MCF 10A (cell line): ENCODE measurements around the gene DHX34. TPM values are rescaled to one million over a fixed set of nuclear protein-coding genes. Genes with fewer than 3 reads are reported as not detected.
A peak's percentile ranks its signal among the peaks of the same experiment; 100 is the strongest.
"Not testable (repeated sequence)": the region's sequence is repeated elsewhere in the genome, so short reads cannot be mapped to it uniquely, and the experiment has no call there.

ENCODE experiments used
- BruUV-seq: library from RNA; stranded (reverse); fragments of 400-500 nt; replicated peaks from 2 replicates; lab custom pipeline; 2021; lab: Mats Ljungman, UMichigan
- CTCF ChIA-PET: fragments of 300-600 bp; sonication (Branson Sonifier 250); formaldehyde crosslinking; extraction: SDS; loops from one replicate; lab custom pipeline; 2021; ENCODE audit warnings: antibody characterized with exemption, inconsistent platforms; lab: Yijun Ruan, JAX
- POLR2A ChIA-PET: fragments of 300-600, 350-650 bp; sonication (Branson Sonifier 250); formaldehyde crosslinking; extraction: SDS; loops from one replicate; lab custom pipeline; 2020; ENCODE audit warnings: antibody characterized with exemption, inconsistent platforms; lab: Yijun Ruan, JAX
- DNase-seq: peaks from one replicate; pipeline ENCODE4 v3.0.0-alpha.2; 2018; ENCODE audit not compliant: unreplicated experiment
- H3K27ac Mint-ChIP-seq: one replicate; pipeline ENCODE4 v1.8.0; 2022; ENCODE audit warnings: mild to moderate bottlenecking, low read depth, mixed read lengths; ENCODE audit not compliant: unreplicated experiment
- H3K27me3 Mint-ChIP-seq: one replicate; pipeline ENCODE4 v1.8.0; 2022; ENCODE audit warnings: mixed read lengths; ENCODE audit not compliant: insufficient read depth, unreplicated experiment
- H3K36me3 Mint-ChIP-seq: one replicate; pipeline ENCODE4 v1.8.0; 2022; ENCODE audit warnings: mild to moderate bottlenecking, moderate library complexity, mixed read lengths; ENCODE audit not compliant: insufficient read depth, unreplicated experiment
- H3K4me1 Mint-ChIP-seq: one replicate; pipeline ENCODE4 v1.8.0; 2022; ENCODE audit warnings: mixed read lengths; ENCODE audit not compliant: insufficient read depth, unreplicated experiment
- H3K4me3 Mint-ChIP-seq: one replicate; pipeline ENCODE4 v1.8.0; 2022; ENCODE audit warnings: mild to moderate bottlenecking, moderate library complexity, mixed read lengths; ENCODE audit not compliant: unreplicated experiment
- H3K9me3 Mint-ChIP-seq: one replicate; pipeline ENCODE4 v1.8.0; 2022; ENCODE audit warnings: mixed read lengths; ENCODE audit not compliant: unreplicated experiment
- CTCF ChIP-seq: fragments of 200-600 bp; IDR thresholded peaks from one replicate; pipeline ENCODE4 v1.8.0; 2022; ENCODE audit warnings: antibody characterized with exemption, mild to moderate bottlenecking; ENCODE audit not compliant: unreplicated experiment
- intact Hi-C: fragments of 100-400 bp; cut with micrococcal nuclease; formaldehyde crosslinking; loops from 2 replicates; pipeline ENCODE4 v1.14.1; 2022
- total RNA-seq: library from RNA; stranded (reverse); gene quantifications from 2 replicates; pipeline ENCODE4 v1.2.3, GENCODE V29; 2022

DHX34 gene
- total RNA-seq, 1 experiment from 2014 or later, result 34.7 TPM

GRCh38 chr19:47343194-47343802 is 5.8 kb upstream of the DHX34 start:
- H3K4me3 Mint-ChIP-seq, result no peak overlapping the region
- peaks cover 4% of the 10 kb centered on the region for H3K36me3 Mint-ChIP-seq
- no peak for TF ChIP-seq CTCF
- no peak for DNase-seq
- BruUV-seq, result no TSS peak
- intact Hi-C loops, result no loop called here
- H3K27ac Mint-ChIP-seq, result no peak overlapping the region
- H3K4me1 Mint-ChIP-seq, result no peaks in the 10 kb centered on the region
- H3K27me3 Mint-ChIP-seq, result no peaks in the 10 kb centered on the region
- CTCF ChIA-PET, result interaction anchor here (0.6 to 1.7 kb wide), 4 partner anchors 48 to 1638 kb away, joined by 3 to 6 read pairs (median 4); no protein-coding TSS in a partner anchor
- no peaks in the 10 kb centered on the region for H3K9me3 Mint-ChIP-seq
- POLR2A ChIA-PET, result no interaction called here

GRCh38 chr19:47344425-47344824 is 4.7 kb upstream of the DHX34 start:
- CTCF ChIA-PET, result interaction anchor here (0.7 to 1.6 kb wide), 2 partner anchors 47 to 66 kb away, joined by 3 to 10 read pairs; no protein-coding TSS in a partner anchor
- intact Hi-C loops, result no loop called here
- peaks cover 10% of the 10 kb centered on the region for H3K36me3 Mint-ChIP-seq

DNA sequence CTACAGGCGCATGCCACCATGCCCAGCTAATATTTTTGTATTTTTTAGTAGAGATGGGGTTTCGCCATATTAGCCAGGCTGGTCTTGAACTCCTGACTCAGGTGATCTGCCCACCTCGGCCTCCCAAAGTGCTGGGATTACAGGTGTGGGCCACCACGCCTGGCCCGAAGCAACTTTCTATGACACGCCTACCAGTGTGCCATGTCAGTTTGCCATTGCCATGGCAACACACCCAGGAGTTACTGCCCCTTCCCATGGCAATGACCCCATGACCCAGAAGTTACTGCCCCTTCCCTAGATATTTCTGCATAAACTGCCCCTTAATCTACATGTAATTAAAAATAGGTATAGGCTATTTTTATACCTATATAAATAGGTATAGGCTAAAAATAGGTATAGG is 3.1 kb upstream of the DHX34 start:
- CTCF ChIA-PET, result interaction anchor here (0.6 to 1.6 kb wide), 2 partner anchors 45 to 522 kb away, joined by 4 to 10 read pairs; no protein-coding TSS in a partner anchor
- peaks cover 18% of the 10 kb centered on the region for H3K4me1 Mint-ChIP-seq
- intact Hi-C loops, result loop anchor here (5.0 kb wide), 1 partner anchor 39 kb away; the partner anchor contains the start of gene C5AR1

More at GRCh38 chr19:47344425-47344824, 4.7 kb upstream of the DHX34 start:
- POLR2A ChIA-PET, result interaction anchor here (0.8 kb wide), 1 partner anchor 12 kb away, joined by 4 read pairs; the partner anchor contains the start of gene C5AR2
- no peak overlapping the region for H3K27ac Mint-ChIP-seq
- H3K4me1 Mint-ChIP-seq, result peaks cover 4% of the 10 kb centered on the region
- no TSS peak for BruUV-seq
- H3K27me3 Mint-ChIP-seq, result no peaks in the 10 kb centered on the region
- H3K9me3 Mint-ChIP-seq, result no peaks in the 10 kb centered on the region
- no peak for DNase-seq
- TF ChIP-seq CTCF, result no peak
- H3K4me3 Mint-ChIP-seq, result no peak overlapping the region

DNA sequence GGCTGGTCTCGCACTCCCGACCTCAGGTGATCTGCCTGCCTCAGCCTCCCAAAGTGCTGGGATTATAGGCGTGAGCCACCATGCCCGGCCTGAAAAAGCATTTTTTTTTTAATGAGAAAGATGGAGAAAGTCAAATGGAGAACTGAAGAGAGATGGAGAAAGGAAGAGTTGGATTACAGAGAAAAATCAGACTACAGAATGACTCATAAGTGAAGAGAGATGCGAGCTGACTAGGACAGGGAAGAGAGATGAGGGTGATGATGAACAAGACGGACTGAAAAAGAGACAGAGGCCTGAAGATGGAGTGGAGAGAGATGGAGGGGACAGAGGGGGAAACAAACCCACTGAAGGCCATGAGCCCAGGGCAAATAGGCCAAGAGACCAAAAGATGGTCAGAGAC is 1.5 kb downstream of the DHX34 start:
- Mint-ChIP-seq H3K27ac (no peak overlapping the region), H3K4me1 (peaks cover 18% of the 10 kb centered on the region), H3K36me3 (peaks cover 47% of the 10 kb centered on the region), H3K9me3 (no peaks in the 10 kb centered on the region), H3K4me3 (peak overlapping the region; percentile 19), H3K27me3 (no peaks in the 10 kb centered on the region)
- intact Hi-C loops, result no loop called here
- no peak for TF ChIP-seq CTCF
- ChIA-PET CTCF (interaction anchor here (0.6 to 2.8 kb wide), 5 partner anchors 21 to 122 kb away, joined by 3 to 24 read pairs (median 7); no protein-coding TSS in a partner anchor), POLR2A (interaction anchor here (1.3 to 2.7 kb wide), 4 partner anchors 11 to 35 kb away, joined by 3 to 24 read pairs (median 16); no protein-coding TSS in a partner anchor)
- no peak for DNase-seq
- no TSS peak for BruUV-seq

More for the DNA sequence above, 3.1 kb upstream of the DHX34 start:
- POLR2A ChIA-PET, H3K9me3 Mint-ChIP-seq, BruUV-seq, H3K27me3 Mint-ChIP-seq, H3K27ac Mint-ChIP-seq, H3K4me3 Mint-ChIP-seq, DNase-seq: not testable (repeated sequence)
- H3K36me3 Mint-ChIP-seq, result peaks cover 10% of the 10 kb centered on the region
